Activated CD8-positive, alpha-beta T cell treated with anti-CD3 and anti-CD28 coated beads for 36 hours (primary cell): ENCODE data around the gene BRSK2. TPM values are rescaled to one million over a fixed set of nuclear protein-coding genes. Genes with fewer than 3 reads are reported as not detected.

ENCODE experiments used
- ATAC-seq: fragments of 200-7000 bp; cut with Tn5 transposase; one replicate; pipeline ENCODE4 v1.10.0; 2021; ENCODE audit warnings: mild to moderate bottlenecking, moderate library complexity
- CTCF ChIA-PET: fragments of 350-600 bp; sonication (Branson Sonifier 250); formaldehyde crosslinking; loops from one replicate; lab custom pipeline; 2021; ENCODE audit warnings: antibody characterized with exemption; lab: Charles Lee
- POLR2A ChIA-PET: fragments of 350-600 bp; sonication (Branson Sonifier 250); formaldehyde crosslinking; loops from one replicate; lab custom pipeline; 2021; ENCODE audit warnings: antibody characterized with exemption; lab: Charles Lee
- DNase-seq: peaks from one replicate; pipeline ENCODE4 v3.0.0-alpha.2; 2020
- H3K27ac Mint-ChIP-seq: one replicate; pipeline ENCODE4 v1.8.0; 2021; ENCODE audit warnings: mild to moderate bottlenecking, mixed read lengths
- H3K27me3 Mint-ChIP-seq: one replicate; pipeline ENCODE4 v1.8.0; 2021; ENCODE audit warnings: mixed read lengths
- H3K36me3 Mint-ChIP-seq: one replicate; pipeline ENCODE4 v1.8.0; 2021; ENCODE audit warnings: low read depth, mixed read lengths
- H3K4me1 Mint-ChIP-seq: one replicate; pipeline ENCODE4 v1.8.0; 2021; ENCODE audit warnings: low read depth, mixed read lengths
- H3K4me3 Mint-ChIP-seq: one replicate; pipeline ENCODE4 v1.8.0; 2021; ENCODE audit warnings: mild to moderate bottlenecking, moderate library complexity, mixed read lengths
- H3K9me3 Mint-ChIP-seq: one replicate; pipeline ENCODE4 v1.8.0; 2021; ENCODE audit warnings: mixed read lengths
- intact Hi-C: fragments of 100-400 bp; cut with micrococcal nuclease; formaldehyde crosslinking; loops from one replicate; pipeline ENCODE4 v1.10.0; 2022
- total RNA-seq, 2 experiments: library from RNA; stranded (reverse); gene quantifications; one replicate each; pipeline ENCODE4 v1.2.3, GENCODE V29; 2021
- TF ChIP-seq, protein P1 (sequence below): fragments of 200-600 bp; IDR thresholded peaks from one replicate; pipeline ENCODE4 v1.8.0; 2022; ENCODE audit warnings: antibody characterized with exemption, mild to moderate bottlenecking

BRSK2 gene
- total RNA-seq, 2 experiments from 2014 or later = 1.1 to 2.0 TPM

DNA sequence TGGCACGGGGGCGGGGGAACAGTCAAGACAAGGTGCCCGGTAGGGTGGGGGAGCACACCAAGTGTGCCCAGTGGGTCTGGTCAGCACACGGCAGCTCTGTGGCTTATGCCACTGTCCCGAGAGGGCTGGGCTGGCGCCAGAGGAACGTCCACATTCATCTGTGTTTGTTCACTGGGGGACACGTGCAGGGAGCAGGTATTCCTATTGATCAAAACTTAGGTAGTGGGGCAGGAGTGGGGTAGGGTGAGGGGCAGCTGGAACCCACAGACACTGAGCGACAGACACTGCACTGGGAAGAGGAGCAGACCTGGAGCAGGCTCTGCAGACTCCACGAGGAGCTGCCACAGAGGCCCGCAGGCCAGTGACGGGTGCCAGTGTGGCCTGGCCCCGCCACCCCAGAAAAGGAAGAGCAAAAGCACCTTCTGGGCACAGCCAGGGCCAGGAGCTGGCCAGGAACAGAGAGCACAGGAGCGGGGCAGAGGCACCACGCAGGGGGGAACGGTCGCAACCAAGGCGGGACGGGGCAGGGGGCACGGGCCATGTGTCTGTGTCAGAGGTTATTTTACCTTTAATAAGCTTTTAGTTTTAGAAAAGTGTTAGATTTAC, 98.9 kb downstream of the BRSK2 start:
- Mint-ChIP-seq H3K27me3 (no peaks in the 10 kb centered on the region), H3K9me3 (no peaks in the 10 kb centered on the region), H3K36me3 (no peaks in the 10 kb centered on the region), H3K4me3 (no peak overlapping the region), H3K4me1 (peaks cover 42% of the 10 kb centered on the region), H3K27ac (no peak overlapping the region)
- TF ChIP-seq, protein P1, sequence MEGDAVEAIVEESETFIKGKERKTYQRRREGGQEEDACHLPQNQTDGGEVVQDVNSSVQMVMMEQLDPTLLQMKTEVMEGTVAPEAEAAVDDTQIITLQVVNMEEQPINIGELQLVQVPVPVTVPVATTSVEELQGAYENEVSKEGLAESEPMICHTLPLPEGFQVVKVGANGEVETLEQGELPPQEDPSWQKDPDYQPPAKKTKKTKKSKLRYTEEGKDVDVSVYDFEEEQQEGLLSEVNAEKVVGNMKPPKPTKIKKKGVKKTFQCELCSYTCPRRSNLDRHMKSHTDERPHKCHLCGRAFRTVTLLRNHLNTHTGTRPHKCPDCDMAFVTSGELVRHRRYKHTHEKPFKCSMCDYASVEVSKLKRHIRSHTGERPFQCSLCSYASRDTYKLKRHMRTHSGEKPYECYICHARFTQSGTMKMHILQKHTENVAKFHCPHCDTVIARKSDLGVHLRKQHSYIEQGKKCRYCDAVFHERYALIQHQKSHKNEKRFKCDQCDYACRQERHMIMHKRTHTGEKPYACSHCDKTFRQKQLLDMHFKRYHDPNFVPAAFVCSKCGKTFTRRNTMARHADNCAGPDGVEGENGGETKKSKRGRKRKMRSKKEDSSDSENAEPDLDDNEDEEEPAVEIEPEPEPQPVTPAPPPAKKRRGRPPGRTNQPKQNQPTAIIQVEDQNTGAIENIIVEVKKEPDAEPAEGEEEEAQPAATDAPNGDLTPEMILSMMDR = no peak
- no peak for ATAC-seq
- ChIA-PET POLR2A (interaction anchor here (0.6 to 1.0 kb wide), 2 partner anchors 18 to 35 kb away, joined by 3 read pairs; no protein-coding TSS in a partner anchor), CTCF (interaction anchor here (0.7 kb wide), 1 partner anchor 27 kb away, joined by 3 read pairs; no protein-coding TSS in a partner anchor)
- intact Hi-C loops = no loop called here
- no peak for DNase-seq

DNA sequence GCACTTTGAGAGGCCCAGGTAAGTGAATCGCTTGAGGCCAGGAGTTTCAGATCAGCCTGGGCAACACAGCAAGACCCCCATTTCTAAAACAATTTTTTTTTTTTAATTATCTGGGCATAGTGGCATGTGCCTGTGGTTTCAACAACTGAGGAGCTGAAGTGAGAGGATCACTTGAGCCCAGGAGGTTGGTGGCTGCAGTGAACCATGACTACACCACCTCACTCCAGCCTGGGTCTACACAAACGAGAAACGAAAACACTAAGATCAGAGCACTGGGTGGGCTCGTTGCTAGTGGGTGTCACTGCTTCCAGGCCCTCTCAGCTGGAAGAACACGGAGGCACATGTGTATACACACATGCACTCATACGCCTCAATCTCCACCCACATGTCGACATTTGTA, 100.9 kb downstream of the BRSK2 start:
- no peaks in the 10 kb centered on the region for H3K27me3 Mint-ChIP-seq
- no peaks in the 10 kb centered on the region for H3K9me3 Mint-ChIP-seq
- DNase-seq = no peak
- H3K4me1 Mint-ChIP-seq = peaks cover 42% of the 10 kb centered on the region
- intact Hi-C loops = no loop called here
- POLR2A ChIA-PET = no interaction called here
- no peak for ATAC-seq
- H3K36me3 Mint-ChIP-seq = no peaks in the 10 kb centered on the region
- CTCF ChIA-PET = interaction anchor here (1.2 kb wide), 1 partner anchor 24 kb away, joined by 4 read pairs; no protein-coding TSS in a partner anchor
- TF ChIP-seq, protein P1 = no peak
- no peak overlapping the region for H3K4me3 Mint-ChIP-seq
- no peak overlapping the region for H3K27ac Mint-ChIP-seq

DNA sequence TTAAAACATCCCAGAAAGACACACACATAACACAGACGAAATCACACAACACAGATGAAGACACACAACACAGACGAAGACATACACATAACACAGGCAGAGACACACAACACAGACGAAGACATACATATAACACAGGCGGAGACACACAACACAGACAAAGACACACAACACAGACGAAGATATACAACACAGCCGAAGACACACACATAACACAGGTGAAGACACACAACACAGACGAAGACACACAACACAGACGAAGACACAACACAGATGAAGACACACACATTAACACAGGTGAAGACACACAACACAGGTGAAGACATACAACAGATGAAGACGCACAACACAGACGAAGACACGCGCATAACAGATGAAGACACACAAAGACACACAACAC, 101.6 kb downstream of the BRSK2 start:
- H3K27ac Mint-ChIP-seq = no peak overlapping the region
- intact Hi-C loops = no loop called here
- ATAC-seq = no peak
- no peaks in the 10 kb centered on the region for H3K36me3 Mint-ChIP-seq
- no peak for DNase-seq
- no peaks in the 10 kb centered on the region for H3K27me3 Mint-ChIP-seq
- H3K9me3 Mint-ChIP-seq = no peaks in the 10 kb centered on the region
- ChIA-PET POLR2A (no interaction called here), CTCF (interaction anchor here (1.2 kb wide), 1 partner anchor 24 kb away, joined by 4 read pairs; no protein-coding TSS in a partner anchor)
- no peak overlapping the region for H3K4me3 Mint-ChIP-seq
- H3K4me1 Mint-ChIP-seq = peaks cover 41% of the 10 kb centered on the region
- TF ChIP-seq, protein P1 = no peak

DNA sequence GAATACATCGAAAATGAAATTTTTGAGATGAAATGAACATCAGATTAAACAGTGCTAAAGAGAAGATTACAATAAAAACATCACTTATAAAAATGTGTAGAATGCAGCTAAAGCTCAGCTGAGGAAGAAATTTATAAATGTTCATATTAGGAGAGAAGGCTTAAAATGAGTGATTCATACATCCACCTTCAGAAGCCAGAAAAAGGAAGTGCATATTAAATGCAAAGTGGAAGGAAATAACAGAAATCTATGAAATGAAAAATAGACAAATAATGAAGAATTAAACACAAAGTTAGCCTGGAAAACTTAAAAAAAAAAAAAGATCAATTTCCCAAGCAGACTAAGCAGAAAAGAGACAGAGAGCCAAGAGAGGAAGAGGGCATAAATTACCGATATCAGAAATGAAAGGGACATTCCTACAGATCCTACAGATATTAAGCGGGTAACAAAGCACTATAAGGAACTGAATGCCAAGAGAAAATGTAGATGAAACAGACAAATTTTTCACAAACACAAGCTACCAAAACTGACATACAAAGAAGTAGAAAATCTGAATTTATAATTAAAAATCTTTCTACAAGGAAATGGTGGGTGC, 104.0 kb downstream of the BRSK2 start:
- intact Hi-C loops = no loop called here
- peaks cover 51% of the 10 kb centered on the region for H3K4me1 Mint-ChIP-seq
- H3K36me3 Mint-ChIP-seq = peaks cover 4% of the 10 kb centered on the region
- CTCF ChIA-PET = interaction anchor here (1.3 kb wide), 1 partner anchor 22 kb away, joined by 3 read pairs; no protein-coding TSS in a partner anchor
- H3K27ac Mint-ChIP-seq = no peak overlapping the region
- DNase-seq (no peak), ATAC-seq (no peak)
- POLR2A ChIA-PET = no interaction called here
- TF ChIP-seq, protein P1 = no peak
- H3K27me3 Mint-ChIP-seq = no peaks in the 10 kb centered on the region
- no peaks in the 10 kb centered on the region for H3K9me3 Mint-ChIP-seq
- H3K4me3 Mint-ChIP-seq = no peak overlapping the region

DNA sequence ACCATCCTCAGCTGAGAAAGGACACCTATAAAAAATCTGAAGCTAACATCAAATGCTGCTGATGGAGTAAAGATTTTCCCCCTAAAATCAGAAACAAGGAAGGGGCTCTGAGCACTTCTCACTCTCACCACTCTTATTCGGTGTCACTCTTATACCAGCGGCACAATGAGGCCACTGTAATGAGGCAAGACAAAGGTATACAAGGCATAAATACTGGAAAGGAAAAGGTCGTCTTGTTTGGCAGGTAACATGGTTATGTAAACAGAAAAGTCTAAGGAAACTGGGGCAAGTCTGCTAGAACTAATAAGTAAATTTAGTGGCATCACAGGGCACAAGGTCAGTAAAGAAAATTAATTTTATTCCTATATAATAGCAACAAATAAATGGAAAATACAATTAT, 104.9 kb downstream of the BRSK2 start:
- DNase-seq (no peak), ATAC-seq (no peak)
- H3K36me3 Mint-ChIP-seq = peaks cover 10% of the 10 kb centered on the region
- H3K27ac Mint-ChIP-seq = no peak overlapping the region
- intact Hi-C loops = no loop called here
- no peaks in the 10 kb centered on the region for H3K27me3 Mint-ChIP-seq
- POLR2A ChIA-PET = no interaction called here
- peaks cover 49% of the 10 kb centered on the region for H3K4me1 Mint-ChIP-seq
- H3K4me3 Mint-ChIP-seq = no peak overlapping the region
- CTCF ChIA-PET = interaction anchor here (1.3 kb wide), 1 partner anchor 21 kb away, joined by 3 read pairs; no protein-coding TSS in a partner anchor
- TF ChIP-seq, protein P1 = no peak
- no peaks in the 10 kb centered on the region for H3K9me3 Mint-ChIP-seq
